H1 (cell line): ENCODE data around the gene MARCHF2. TPM values are rescaled to one million over a fixed set of nuclear protein-coding genes. Genes with fewer than 3 reads are reported as not detected.

Source experiments
- CTCF ChIA-PET: fragments of 300-600 bp; sonication (Branson Sonifier 250); formaldehyde crosslinking; loops from one replicate; lab custom pipeline; 2021; ENCODE audit not compliant: partially characterized antibody; lab: Charles Lee
- POLR2A ChIA-PET: fragments of 300-600 bp; sonication (Branson Sonifier 250); formaldehyde crosslinking; loops from one replicate; lab custom pipeline; 2021; ENCODE audit warnings: inconsistent platforms; ENCODE audit not compliant: partially characterized antibody; lab: Charles Lee
- DNase-seq, 2 experiments: peaks; one replicate each; pipeline versions ENCODE4 v3.0.0 to v3.0.0-alpha.2; 2010 to 2022; ENCODE audit warnings: low spot score in 2 of 2, low read depth in 1 of 2, mixed read lengths in 1 of 2
- FAIRE-seq: peaks from 2 replicates; lab custom pipeline; 2011; peaks lifted over from hg19 to GRCh38; lab: Jason Lieb, UNC
- H2AFZ ChIP-seq: 2 replicates; pipeline ENCODE4 v1.8.1; 2012; ENCODE audit warnings: low read length, inconsistent platforms
- H2AK5ac ChIP-seq: 2 replicates; pipeline ENCODE4 v1.6.1; 2013; ENCODE audit warnings: low read depth, low read length
- H2BK120ac ChIP-seq: replicated peaks from 2 replicates; pipeline ENCODE3; 2013; ENCODE audit warnings: low read depth, low read length, inconsistent platforms
- H2BK12ac ChIP-seq: 2 replicates; pipeline ENCODE4 v1.6.1; 2013; ENCODE audit warnings: low read depth, low read length
- H2BK15ac ChIP-seq: 2 replicates; pipeline ENCODE4 v1.6.1; 2013; ENCODE audit warnings: low read length
- H2BK20ac ChIP-seq: 2 replicates; pipeline ENCODE4 v1.6.1; 2013; ENCODE audit warnings: low read length
- H2BK5ac ChIP-seq: 2 replicates; pipeline ENCODE4 v1.6.1; 2013; ENCODE audit warnings: low read depth, low read length
- H3K14ac ChIP-seq: 2 replicates; pipeline ENCODE4 v1.6.1; 2013; ENCODE audit warnings: inconsistent platforms; ENCODE audit not compliant: insufficient read length
- H3K18ac ChIP-seq: 2 replicates; pipeline ENCODE4 v1.6.1; 2013; ENCODE audit warnings: low read length; ENCODE audit errors: extremely low read depth
- H3K23ac ChIP-seq: 2 replicates; pipeline ENCODE4 v1.6.1; 2013; ENCODE audit warnings: inconsistent platforms; ENCODE audit not compliant: insufficient read length
- H3K23me2 ChIP-seq: 2 replicates; pipeline ENCODE4 v1.6.1; 2013; ENCODE audit warnings: low read depth, low read length
- H3K27ac ChIP-seq: 2 replicates; pipeline ENCODE4 v1.6.1; 2011; ENCODE audit warnings: low read depth, low read length, inconsistent platforms
- H3K27me3 ChIP-seq, 4 experiments: replicated peaks in 1 of 4; 1 replicate in 1 of 4; 2 replicates in 3 of 4; pipeline versions ENCODE4 v1.6.1 to v1.8.1; 2011 to 2013; ENCODE audit warnings: low read length in 3 of 4, mild to moderate bottlenecking in 3 of 4, inconsistent platforms in 2 of 4, mixed read lengths in 2 of 4, moderate library complexity in 1 of 4; ENCODE audit not compliant: control insufficient read depth in 3 of 4, insufficient read depth in 3 of 4; ENCODE audit errors: extremely low read depth in 1 of 4
- H3K36me3 ChIP-seq, 4 experiments: 2 replicates each; pipeline versions ENCODE4 v1.6.1 to v1.8.1; 2011 to 2013; ENCODE audit warnings: mild to moderate bottlenecking in 4 of 4, low read length in 3 of 4, moderate library complexity in 2 of 4, control low read depth in 1 of 4, inconsistent platforms in 1 of 4; ENCODE audit not compliant: insufficient read depth in 4 of 4, control insufficient read depth in 2 of 4
- H3K4ac ChIP-seq: replicated peaks from 2 replicates; pipeline ENCODE3; 2013; ENCODE audit warnings: low read length, low read depth, mixed read lengths, inconsistent platforms; ENCODE audit not compliant: insufficient read length
- H3K4me1 ChIP-seq, 4 experiments: replicated peaks in 1 of 4; 1 replicate in 1 of 4; 2 replicates in 3 of 4; pipeline versions ENCODE4 v1.6.1 to v1.8.1; 2011 to 2013; ENCODE audit warnings: low read length in 3 of 4, inconsistent platforms in 2 of 4, mixed read lengths in 1 of 4; ENCODE audit not compliant: insufficient read depth in 4 of 4, control insufficient read depth in 3 of 4
- H3K4me2 ChIP-seq, 2 experiments: 2 replicates each; pipeline versions ENCODE4 v1.6.1 to v1.8.1; 2011 to 2013; ENCODE audit warnings: low read depth in 2 of 2, low read length in 2 of 2, control low read depth in 1 of 2, inconsistent platforms in 1 of 2, mild to moderate bottlenecking in 1 of 2; ENCODE audit not compliant: insufficient read depth in 1 of 2
- H3K4me3 ChIP-seq, 4 experiments: fragments of 200-600, 300-600 bp in 1 of 4; sonication (generic), shearing (Covaris generic), sonication (Bioruptor Twin) in 1 of 4; 2 replicates each; pipeline versions ENCODE4 v1.5.1 to v1.8.1; 2011 to 2016; ENCODE audit warnings: low read length in 4 of 4, low read depth in 3 of 4, control low read depth in 2 of 4, inconsistent platforms in 2 of 4, mild to moderate bottlenecking in 2 of 4, mixed read lengths in 1 of 4, moderate library complexity in 1 of 4; ENCODE audit not compliant: insufficient read depth in 2 of 4; ENCODE audit errors: extremely low read depth in 1 of 4
- H3K56ac ChIP-seq: replicated peaks from 2 replicates; pipeline ENCODE3; 2013; ENCODE audit warnings: low read depth, mild to moderate bottlenecking, mixed read lengths, low read length, inconsistent platforms; ENCODE audit not compliant: insufficient read length
- H3K79me1 ChIP-seq: 2 replicates; pipeline ENCODE4 v1.6.1; 2013; ENCODE audit warnings: low read depth, low read length, control low read depth
- H3K79me2 ChIP-seq, 2 experiments: 2 replicates each; pipeline versions ENCODE4 v1.6.1 to v1.8.1; 2012 to 2013; ENCODE audit warnings: low read length in 2 of 2, mild to moderate bottlenecking in 2 of 2, inconsistent platforms in 1 of 2; ENCODE audit not compliant: insufficient read depth in 2 of 2, control insufficient read depth in 1 of 2
- H3K9ac ChIP-seq, 4 experiments: replicated peaks in 1 of 4; 1 replicate in 1 of 4; 2 replicates in 3 of 4; pipeline versions ENCODE4 v1.6.1 to v1.8.1; 2011 to 2013; ENCODE audit warnings: low read depth in 3 of 4, low read length in 3 of 4, control low read depth in 2 of 4, mild to moderate bottlenecking in 2 of 4, moderate library complexity in 2 of 4, inconsistent platforms in 1 of 4; ENCODE audit errors: extremely low read depth in 1 of 4
- H3K9me3 ChIP-seq, 2 experiments: 2 replicates each; pipeline versions ENCODE4 v1.6.1 to v1.8.1; 2012 to 2013; ENCODE audit warnings: mild to moderate bottlenecking in 2 of 2, moderate library complexity in 2 of 2, control low read depth in 1 of 2, inconsistent platforms in 1 of 2, low read depth in 1 of 2, low read length in 1 of 2, mixed read lengths in 1 of 2; ENCODE audit not compliant: insufficient read depth in 2 of 2
- H4K20me1 ChIP-seq, 2 experiments: replicated peaks in 1 of 2; 2 replicates each; pipeline versions ENCODE3 to v1.8.1; 2011 to 2013; ENCODE audit warnings: inconsistent platforms in 2 of 2, low read length in 2 of 2, mild to moderate bottlenecking in 1 of 2; ENCODE audit not compliant: insufficient read depth in 2 of 2, control insufficient read depth in 1 of 2
- H4K5ac ChIP-seq: 2 replicates; pipeline ENCODE4 v1.6.1; 2013; ENCODE audit warnings: low read length, low read depth, mixed read lengths, inconsistent platforms; ENCODE audit not compliant: insufficient read length
- H4K8ac ChIP-seq: 2 replicates; pipeline ENCODE4 v1.8.0; 2013; ENCODE audit warnings: mild to moderate bottlenecking, moderate library complexity, low read length, inconsistent platforms; ENCODE audit not compliant: insufficient read depth; ENCODE audit errors: extremely low read depth
- H4K91ac ChIP-seq: replicated peaks from 2 replicates; pipeline ENCODE3; 2013; ENCODE audit warnings: low read length, mixed read lengths, inconsistent platforms; ENCODE audit not compliant: insufficient read length
- E2F6 ChIP-seq: IDR thresholded peaks from 2 replicates; pipeline ENCODE4 v1.6.1; 2012; ENCODE audit warnings: inconsistent platforms
- POLR2A ChIP-seq, 2 experiments: IDR thresholded peaks; 1 replicate in 1 of 2; 2 replicates in 1 of 2; pipeline ENCODE4 v1.6.1; 2011; ENCODE audit warnings: low read depth in 2 of 2, low read length in 2 of 2, mild to moderate bottlenecking in 2 of 2; ENCODE audit errors: control extremely low read depth in 1 of 2
- RBBP5 ChIP-seq: IDR thresholded peaks from 2 replicates; pipeline ENCODE4 v1.7.1; 2012; ENCODE audit warnings: low read depth, mild to moderate bottlenecking, inconsistent platforms, low read length, moderate library complexity, borderline replicate concordance
- SIRT6 ChIP-seq: IDR thresholded peaks from one replicate; pipeline ENCODE4 v1.7.1; 2012; ENCODE audit warnings: low read length, inconsistent platforms
- WGBS, 2 experiments: shearing (Covaris generic) in 1 of 2; methylation state at CpG; one replicate each; pipeline versions ENCODE4 v1.1.6 to v1.1.7; 2013 to 2015; ENCODE audit warnings: low lambda C conversion rate in 2 of 2, mixed read lengths in 2 of 2, inconsistent platforms in 1 of 2, low coverage in 1 of 2, missing lambda C conversion rate in 1 of 2; ENCODE audit not compliant: insufficient replicate concordance in 2 of 2, insufficient coverage in 1 of 2, insufficient read length in 1 of 2; ENCODE audit errors: extremely low coverage in 1 of 2, missing lambda C conversion rate in 1 of 2; 5-methylcytosine and 5-hydroxymethylcytosine counted together
- polyA plus RNA-seq, 7 experiments: library from polyadenylated mRNA; depleted of rRNA in 3 of 7; stranded (reverse) in 5 of 7; unstranded in 2 of 7; fragments of >200 nt in 5 of 7; fragments of 200-250 nt in 2 of 7; gene quantifications; 1 replicate in 5 of 7; 2 replicates in 1 of 7; 4 replicates in 1 of 7; pipeline versions ENCODE4 v1.2.1 to v1.2.3, GENCODE V29; 2011 to 2013; ENCODE audit warnings: missing spikeins in 2 of 7, mixed read lengths in 2 of 7
- total RNA-seq: library from RNA; stranded (reverse); fragmentation: NEBNext Ultra II Directional; extraction: Animal tissue kit (Norgen Biotek cat#: 25700); gene quantifications from 2 replicates; pipeline ENCODE4 v1.2.1, GENCODE V29; 2021

The MARCHF2 gene
- total and polyA plus RNA-seq, 2 of the 8 experiments (the other 6 are each of a cell fraction or from before 2014, with no cell fraction given), result 18.5 to 46.2 TPM

GRCh38 chr19:8458380-8458779, 45.3 kb downstream of the MARCHF2 start:
- Histone ChIP-seq H4K91ac (no peak overlapping the region), H2BK15ac (no peak overlapping the region), H3K23ac (no peak overlapping the region), H2BK12ac (no peak overlapping the region), H3K4me1 (peaks cover 8 to 14% (median 13%) of the 10 kb centered on the region in 4 experiments), H3K4me3 (no peak overlapping the region), H3K9ac (no peak overlapping the region; a peak in 1 of 7 replicates), H3K23me2 (no peaks in the 10 kb centered on the region), H3K4ac (no peak overlapping the region), H3K56ac (no peak overlapping the region), H3K27ac (no peak overlapping the region), H3K9me3 (no peaks in the 10 kb centered on the region), H3K79me2 (peaks cover 81 to 100% of the 10 kb centered on the region in 2 experiments), H4K8ac (no peak overlapping the region), H3K27me3 (no peaks in the 10 kb centered on the region), H4K20me1 (peaks cover 54 to 70% of the 10 kb centered on the region in 2 experiments), H3K79me1 (peaks cover 13% of the 10 kb centered on the region), H2AFZ (no peak overlapping the region), H3K18ac (no peak overlapping the region), H3K36me3 (peaks cover 23 to 35% (median 28%) of the 10 kb centered on the region in 4 experiments; a peak in 7 of 8 replicates), H2AK5ac (no peak overlapping the region), H3K4me2 (no peak overlapping the region; a peak in 1 of 4 replicates), H2BK5ac (no peak overlapping the region), H4K5ac (no peak overlapping the region), H3K14ac (no peak overlapping the region), H2BK120ac (no peak overlapping the region), H2BK20ac (no peak overlapping the region)
- ChIA-PET CTCF (interaction anchor here (0.6 to 2.2 kb wide), 6 partner anchors 12 to 124 kb away, joined by 3 to 6 read pairs (median 4); no protein-coding TSS in a partner anchor), POLR2A (interaction anchor here (0.6 to 1.4 kb wide), 4 partner anchors 9 to 16 kb away, joined by 3 to 7 read pairs (median 6); no protein-coding TSS in a partner anchor)
- DNase-seq (no peak), FAIRE-seq (no peak)
- 86% methylated on average over 5 of the region's 5 CpGs; no CpG with 5 or more reads in 1 of the 2 experiments for WGBS, 2 experiments
- no peak for TF ChIP-seq E2F6
- 0 out of 3 replicates have a peak, but pooled peaks of 1 of the 2 experiments have one; percentile 27 for TF ChIP-seq POLR2A (IDR thresholded peaks at IDR 0.05; ENCODE audit: control extremely low read depth in 1 of 2, low read depth in 2 of 2, low read length in 2 of 2)
- no peak for TF ChIP-seq RBBP5
- no peak for TF ChIP-seq SIRT6
